ENCODE data around the gene NUP85.

GRCh38 chr17:75267411-75268232, 62.1 kb downstream of the NUP85 start:
- no peak for TF ChIP-seq TSHZ2 (CRISPR knock-in tag; IDR thresholded peaks at IDR 0.05)
- TF ChIP-seq ZNF8 (CRISPR knock-in tag; IDR thresholded peaks at IDR 0.05): no peak
- no peak for TF ChIP-seq GLIS3 (CRISPR knock-in tag; IDR thresholded peaks at IDR 0.05)
- no peak for TF ChIP-seq ZFP3 (CRISPR knock-in tag; IDR thresholded peaks at IDR 0.05)
- TF ChIP-seq BACH2 (CRISPR knock-in tag; IDR thresholded peaks at IDR 0.05; ENCODE audit: borderline replicate concordance): no peak
- TF ChIP-seq CREB5 (CRISPR knock-in tag; IDR thresholded peaks at IDR 0.05; ENCODE audit: low read depth): no peak
